SK-N-MC (cell line): ENCODE data around the gene BEST2.
"Not testable (repeated sequence)": the region's sequence is repeated elsewhere in the genome, so short reads cannot be mapped to it uniquely, and the experiment has no call there.

Source experiments
- EZH2 ChIP-seq: fragments of 200-600 bp; sonication (generic); IDR thresholded peaks from one replicate; pipeline ENCODE4 v1.6.1; 2017; ENCODE audit warnings: antibody characterized with exemption
- FOXP2 ChIP-seq: optimal IDR thresholded peaks from 2 replicates; pipeline ENCODE3; 2011; ENCODE audit warnings: mild to moderate bottlenecking, moderate library complexity; ENCODE audit not compliant: insufficient read depth; ENCODE audit errors: extremely low read length, control extremely low read depth
- POLR2AphosphoS5 ChIP-seq: IDR thresholded peaks from 2 replicates; pipeline ENCODE4 v1.6.1; 2012; ENCODE audit warnings: mild to moderate bottlenecking, low read depth, low read length, borderline replicate concordance

DNA sequence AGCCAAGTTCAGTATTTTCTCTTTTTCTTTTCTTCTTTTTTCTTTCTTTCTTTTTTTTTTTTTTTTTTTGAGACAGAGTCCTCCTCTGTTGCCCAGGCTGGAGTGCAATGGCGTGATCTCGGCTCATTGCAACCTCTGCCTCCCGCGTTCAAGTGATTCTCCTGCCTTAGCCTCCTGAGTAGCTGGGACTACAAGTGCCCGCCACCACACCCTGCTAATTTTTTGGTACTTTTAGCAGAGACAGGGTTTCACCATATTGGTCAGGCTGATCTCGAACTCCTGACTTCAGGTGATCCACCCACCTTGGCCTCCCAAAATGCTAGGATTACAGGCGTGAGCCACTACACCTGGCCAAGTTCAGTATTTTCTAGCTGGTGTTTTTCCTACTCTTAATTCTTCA is 46.0 kb downstream of the BEST2 start:
- TF ChIP-seq EZH2, POLR2AphosphoS5, FOXP2: not testable (repeated sequence)
